ENCODE results near the gene MLLT3. TPM values are rescaled to one million over a fixed set of nuclear protein-coding genes. Genes with fewer than 3 reads are reported as not detected.

Gene MLLT3
- total and polyA plus RNA-seq, 2 of the 13 experiments (the other 11 are each of a cell fraction or from before 2014, with no cell fraction given) = 12.3 to 12.6 TPM

GRCh38 chr9:20462410-20462809, 159.9 kb downstream of the MLLT3 start:
- Histone ChIP-seq H3K27ac (ENCODE audit: extremely low read length, insufficient read depth, low read length) (no peak overlapping the region), H3K27me3 (ENCODE audit: control insufficient read depth in 1 of 2, insufficient read depth in 2 of 2, low read length in 2 of 2) (no peaks in the 10 kb centered on the region), H3K4me2 (ENCODE audit: low read depth, low read length) (no peak overlapping the region), H4K20me1 (ENCODE audit: insufficient read depth, low read length) (no peaks in the 10 kb centered on the region; the same call in 1 of the 2 replicates), H3K9ac (ENCODE audit: insufficient read depth, low read depth, low read length) (no peak overlapping the region), H2AFZ (ENCODE audit: low read length) (no peak overlapping the region), H3K4me3 (replicated peaks in 1 of 3; ENCODE audit: insufficient read depth in 1 of 3, low read depth in 2 of 3, low read length in 3 of 3) (no peak overlapping the region), H3K79me2 (ENCODE audit: insufficient read depth, low read length) (no peaks in the 10 kb centered on the region), H3K9me3 (ENCODE audit: low read length) (no peaks in the 10 kb centered on the region), H3K4me1 (ENCODE audit: insufficient read depth, low read length) (no peaks in the 10 kb centered on the region), H3K36me3 (replicated peaks in 1 of 2; ENCODE audit: control insufficient read depth in 1 of 2, insufficient read depth in 2 of 2, low read length in 2 of 2) (no peaks in the 10 kb centered on the region)
- POLR2A ChIA-PET = no interaction called here
- WGBS (ENCODE audit: low lambda C conversion rate) = 68% methylated on average over 3 of the region's 3 CpGs
- BruUV-seq (replicated peaks) = no TSS peak
- CTCF ChIA-PET (ENCODE audit: low intra/inter-chr PET ratio, low total read pairs) = no interaction called here
- DNase-seq (ENCODE audit: low spot score) (no peak), ATAC-seq (no peak), FAIRE-seq (no peak)
- intact Hi-C loops (cut with micrococcal nuclease; ENCODE audit: unreplicated experiment) (no loop called here), in situ Hi-C loops (cut with HindIII; ENCODE audit: extremely low pct_ligation_motif_present, low pct_unique_long_range_greater_than_20kb) (no loop called here)
- no peak for TF ChIP-seq ATF4 (CRISPR knock-in tag; IDR thresholded peaks at IDR 0.05)
- TF ChIP-seq CTCF (CRISPR knock-in tag; IDR thresholded peaks at IDR 0.05) = peak; percentile 15; the same call in 1 of the 2 replicates
- TF ChIP-seq ETV6 (CRISPR knock-in tag; conservative IDR thresholded peaks at IDR 0.05) = no peak

DNA sequence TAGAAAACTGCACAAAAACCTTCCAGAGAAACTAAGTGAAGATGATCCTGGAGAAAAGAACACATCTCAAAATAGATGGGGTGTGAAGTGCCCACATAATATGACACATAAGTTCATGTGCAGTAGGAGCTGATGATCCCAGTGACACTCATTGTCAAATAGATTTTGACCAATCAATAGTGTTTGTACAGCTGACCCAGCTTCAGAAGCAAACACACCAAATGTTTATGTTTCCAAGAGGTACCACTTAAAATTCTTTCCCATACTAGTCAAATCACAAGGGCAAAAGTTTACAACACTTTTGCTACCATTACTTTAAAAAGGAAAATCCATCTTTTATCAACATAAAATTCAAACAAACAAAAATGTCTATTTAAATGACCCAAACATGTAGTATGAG, 175.0 kb downstream of the MLLT3 start:
- H3K4me1 ChIP-seq (ENCODE audit: insufficient read depth, low read length) = no peaks in the 10 kb centered on the region
- POLR2A ChIA-PET = no interaction called here
- H3K4me3 ChIP-seq (replicated peaks in 1 of 3; ENCODE audit: insufficient read depth in 1 of 3, low read depth in 2 of 3, low read length in 3 of 3) = no peak overlapping the region
- no peaks in the 10 kb centered on the region for H3K79me2 ChIP-seq (ENCODE audit: insufficient read depth, low read length)
- no TSS peak for BruUV-seq (replicated peaks)
- ATAC-seq (no peak), DNase-seq (ENCODE audit: low spot score) (peak; percentile 8), FAIRE-seq (no peak)
- no peaks in the 10 kb centered on the region for H3K36me3 ChIP-seq (replicated peaks in 1 of 2; ENCODE audit: control insufficient read depth in 1 of 2, insufficient read depth in 2 of 2, low read length in 2 of 2)
- H2AFZ ChIP-seq (ENCODE audit: low read length) = no peak overlapping the region
- no peak overlapping the region for H3K4me2 ChIP-seq (ENCODE audit: low read depth, low read length)
- intact Hi-C loops (cut with micrococcal nuclease; ENCODE audit: unreplicated experiment) = no loop called here
- H3K9ac ChIP-seq (ENCODE audit: insufficient read depth, low read depth, low read length) = no peak overlapping the region
- in situ Hi-C loops (cut with HindIII; ENCODE audit: extremely low pct_ligation_motif_present, low pct_unique_long_range_greater_than_20kb) = no loop called here
- H3K9me3 ChIP-seq (ENCODE audit: low read length) = no peaks in the 10 kb centered on the region
- no peaks in the 10 kb centered on the region for H3K27me3 ChIP-seq (ENCODE audit: control insufficient read depth in 1 of 2, insufficient read depth in 2 of 2, low read length in 2 of 2)
- no peaks in the 10 kb centered on the region for H4K20me1 ChIP-seq (ENCODE audit: insufficient read depth, low read length)
- no peak overlapping the region for H3K27ac ChIP-seq (ENCODE audit: extremely low read length, insufficient read depth, low read length)
- CTCF ChIA-PET (ENCODE audit: low intra/inter-chr PET ratio, low total read pairs) = no interaction called here
- TF ChIP-seq FUBP1 (CRISPR knock-in tag; IDR thresholded peaks at IDR 0.05; ENCODE audit: borderline replicate concordance) = no peak
- no peak for TF ChIP-seq CEBPZ (IDR thresholded peaks at IDR 0.05; ENCODE audit: low read length)
- no peak for TF ChIP-seq IRF9 (CRISPR knock-in tag; IDR thresholded peaks at IDR 0.05; ENCODE audit: borderline replicate concordance)
- no peak for TF ChIP-seq DMAP1 (CRISPR knock-in tag; IDR thresholded peaks at IDR 0.05)
- TF ChIP-seq HCFC1 (IDR thresholded peaks at IDR 0.05; ENCODE audit: low read depth, low read length) = no peak
- no peak for TF ChIP-seq TCF12 (IDR thresholded peaks at IDR 0.05)
- TF ChIP-seq TCF12 (CRISPR knock-in tag; IDR thresholded peaks at IDR 0.05) = no peak

All from HepG2 (cell line).